NB4 (cell line): ENCODE results near the gene MCTP1.

ENCODE experiments used
- DNase-seq: peaks from one replicate; pipeline ENCODE4 v3.0.0; 2010; ENCODE audit warnings: low read depth
- H3K4me3 ChIP-seq: one replicate; pipeline ENCODE4 v1.5.1; 2011; ENCODE audit warnings: mild to moderate bottlenecking, low read depth, low read length, moderate library complexity
- MYC ChIP-seq: IDR thresholded peaks from 2 replicates; pipeline ENCODE4 v1.6.1; 2011; ENCODE audit warnings: low read depth, low read length
- POLR2A ChIP-seq: IDR thresholded peaks from 2 replicates; pipeline ENCODE4 v1.6.1; 2011; ENCODE audit warnings: mild to moderate bottlenecking; ENCODE audit not compliant: insufficient read length; ENCODE audit errors: extremely low read depth
- TF ChIP-seq, protein P1 (sequence below): IDR thresholded peaks from 2 replicates; pipeline ENCODE4 v1.6.1; 2011; ENCODE audit warnings: low read depth, low read length
- TF ChIP-seq, protein P2 (sequence below): IDR thresholded peaks from one replicate; pipeline ENCODE4 v1.5.1; 2012; ENCODE audit warnings: low read depth, low read length

MCTP1 gene

DNA sequence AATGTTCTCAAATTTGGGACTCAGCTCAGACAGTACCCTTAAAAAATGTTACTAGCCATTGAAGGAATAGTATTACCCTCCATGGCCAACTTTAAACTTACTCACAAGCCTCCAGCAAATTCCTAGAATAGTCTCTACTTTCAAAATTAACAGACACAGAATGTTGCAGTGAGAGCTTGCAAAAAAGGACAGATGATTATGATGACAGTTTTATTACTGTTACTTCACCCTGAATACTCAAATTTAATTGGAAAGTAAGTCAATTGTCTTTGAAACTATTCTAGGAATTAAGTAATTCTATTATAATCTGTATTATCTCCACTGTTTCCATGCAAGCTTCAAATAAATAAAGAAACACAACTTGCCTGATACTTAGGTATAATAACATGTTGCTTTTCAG is 378.1 kb downstream of the MCTP1 start:
- no peak for DNase-seq
- H3K4me3 ChIP-seq, result no peak overlapping the region
- TF ChIP-seq, protein P1, sequence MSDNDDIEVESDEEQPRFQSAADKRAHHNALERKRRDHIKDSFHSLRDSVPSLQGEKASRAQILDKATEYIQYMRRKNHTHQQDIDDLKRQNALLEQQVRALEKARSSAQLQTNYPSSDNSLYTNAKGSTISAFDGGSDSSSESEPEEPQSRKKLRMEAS, result no peak
- TF ChIP-seq POLR2A, result no peak
- TF ChIP-seq, protein P2, sequence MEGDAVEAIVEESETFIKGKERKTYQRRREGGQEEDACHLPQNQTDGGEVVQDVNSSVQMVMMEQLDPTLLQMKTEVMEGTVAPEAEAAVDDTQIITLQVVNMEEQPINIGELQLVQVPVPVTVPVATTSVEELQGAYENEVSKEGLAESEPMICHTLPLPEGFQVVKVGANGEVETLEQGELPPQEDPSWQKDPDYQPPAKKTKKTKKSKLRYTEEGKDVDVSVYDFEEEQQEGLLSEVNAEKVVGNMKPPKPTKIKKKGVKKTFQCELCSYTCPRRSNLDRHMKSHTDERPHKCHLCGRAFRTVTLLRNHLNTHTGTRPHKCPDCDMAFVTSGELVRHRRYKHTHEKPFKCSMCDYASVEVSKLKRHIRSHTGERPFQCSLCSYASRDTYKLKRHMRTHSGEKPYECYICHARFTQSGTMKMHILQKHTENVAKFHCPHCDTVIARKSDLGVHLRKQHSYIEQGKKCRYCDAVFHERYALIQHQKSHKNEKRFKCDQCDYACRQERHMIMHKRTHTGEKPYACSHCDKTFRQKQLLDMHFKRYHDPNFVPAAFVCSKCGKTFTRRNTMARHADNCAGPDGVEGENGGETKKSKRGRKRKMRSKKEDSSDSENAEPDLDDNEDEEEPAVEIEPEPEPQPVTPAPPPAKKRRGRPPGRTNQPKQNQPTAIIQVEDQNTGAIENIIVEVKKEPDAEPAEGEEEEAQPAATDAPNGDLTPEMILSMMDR, result no peak
- no peak for TF ChIP-seq MYC

DNA sequence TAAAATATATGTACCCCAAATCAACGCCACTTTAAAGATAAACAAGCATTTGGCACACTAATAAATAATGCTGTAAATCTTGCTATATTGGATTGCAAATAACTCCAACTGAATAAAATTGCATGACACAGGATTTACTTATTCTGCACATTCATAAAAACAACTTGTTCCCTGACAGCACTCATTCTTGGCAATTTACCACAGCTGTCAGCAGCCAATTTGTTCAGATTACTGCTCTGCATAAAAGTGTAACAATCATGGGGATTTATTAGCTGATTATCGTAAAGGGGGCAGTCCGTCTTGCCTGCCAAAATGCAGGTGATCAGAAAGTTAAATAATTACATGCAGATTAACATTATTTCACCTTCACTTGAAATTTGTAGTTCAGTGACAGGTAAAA is 381.2 kb downstream of the MCTP1 start:
- H3K4me3 ChIP-seq, result no peak overlapping the region
- DNase-seq, result no peak
- TF ChIP-seq POLR2A (no peak), MYC (no peak)

DNA sequence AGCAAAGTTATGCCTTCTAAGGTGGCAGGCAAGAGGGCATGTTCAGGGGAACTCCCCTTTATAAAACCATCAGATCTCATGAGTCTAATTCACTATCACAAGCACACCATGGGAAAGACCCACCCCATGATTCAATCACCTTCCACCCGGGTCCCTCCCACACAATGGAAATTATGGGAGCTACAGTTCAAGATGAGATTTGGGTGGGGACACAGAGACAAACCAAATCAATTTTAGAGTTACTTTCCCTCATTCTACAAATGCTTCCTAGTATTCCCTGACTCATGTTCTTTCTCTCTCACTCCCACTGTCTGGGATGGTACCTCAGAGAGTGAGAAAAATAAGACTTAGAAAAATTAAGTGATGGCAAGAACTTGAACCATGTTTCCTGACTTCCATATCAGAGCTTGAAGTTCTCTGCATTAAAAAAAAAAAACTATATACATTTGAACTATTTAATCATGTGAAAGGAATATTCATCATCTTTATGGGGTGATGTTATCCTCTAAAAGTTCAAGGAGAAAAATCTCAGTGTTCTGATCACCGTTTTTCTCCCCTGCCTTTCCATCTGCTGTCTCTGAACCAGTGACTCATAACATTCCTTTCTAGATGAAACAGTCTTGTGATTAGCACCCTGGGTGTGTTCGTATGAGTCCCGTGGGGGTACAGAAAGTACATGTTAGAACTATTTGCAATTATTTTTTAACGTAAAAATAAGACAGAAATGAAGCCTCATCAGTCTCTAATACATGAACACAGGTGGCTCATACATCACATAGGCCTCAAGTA is 383.5 kb downstream of the MCTP1 start:
- TF ChIP-seq, protein P2, result no peak
- TF ChIP-seq POLR2A, result no peak
- no peak for DNase-seq
- no peak overlapping the region for H3K4me3 ChIP-seq

DNA sequence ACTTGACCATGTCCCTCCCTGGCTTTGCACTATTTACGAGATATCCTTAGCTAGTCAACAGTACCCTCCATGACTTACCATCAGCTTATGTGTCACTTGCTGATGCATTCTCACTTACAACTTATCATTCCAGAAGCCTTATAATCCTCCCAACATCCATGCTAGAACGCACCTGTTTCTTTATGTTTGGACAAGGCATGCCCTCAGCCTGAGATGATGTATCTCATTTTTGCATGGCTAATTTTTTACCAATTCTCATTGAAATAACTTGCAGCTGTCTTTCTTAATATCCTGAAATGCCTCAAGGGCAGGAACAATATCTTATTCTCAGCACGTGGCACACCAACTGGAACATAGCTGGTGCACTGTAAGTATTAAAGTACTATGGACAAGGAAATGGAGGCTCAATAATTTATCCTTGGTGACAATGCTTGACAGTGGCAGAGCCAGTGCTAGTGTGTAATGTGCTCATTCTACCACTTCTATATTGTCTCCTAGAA is 384.8 kb downstream of the MCTP1 start:
- no peak overlapping the region for H3K4me3 ChIP-seq
- DNase-seq, result no peak
- TF ChIP-seq, protein P1, result no peak
- TF ChIP-seq, protein P2, result no peak
- TF ChIP-seq POLR2A (no peak), MYC (no peak)

DNA sequence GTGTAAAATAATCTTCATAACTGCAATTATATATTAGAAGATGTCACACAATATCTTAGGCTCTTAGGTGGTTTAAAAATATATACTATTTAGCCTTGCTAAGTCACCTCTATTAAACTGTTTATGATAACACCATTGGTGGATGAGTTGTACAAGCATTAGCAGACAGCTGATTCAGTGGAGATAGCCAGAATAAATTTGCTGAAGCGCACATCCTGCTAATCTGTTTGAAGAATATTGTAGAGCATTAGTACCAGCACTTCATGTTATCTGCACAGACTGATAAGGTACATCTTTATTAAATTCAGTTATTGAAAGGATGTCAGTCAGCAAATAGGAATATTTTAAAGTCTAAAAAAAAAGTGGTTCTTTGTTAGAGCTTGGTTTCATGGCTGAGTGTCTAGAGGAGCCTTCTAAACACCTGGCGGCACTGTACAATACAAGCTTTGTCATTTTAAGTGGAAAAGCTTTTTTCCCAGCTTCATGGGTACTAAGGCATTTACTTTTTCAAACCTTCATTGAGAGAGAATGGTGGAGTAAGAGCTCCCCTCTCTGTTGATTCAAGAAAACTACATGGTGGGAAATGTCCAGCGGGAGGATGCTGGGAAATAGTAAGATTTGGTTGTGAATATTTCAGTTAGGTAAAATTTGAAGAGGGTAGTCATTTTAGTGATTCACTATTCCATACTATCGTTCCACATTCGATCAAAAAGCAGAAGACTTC is 391.3 kb downstream of the MCTP1 start:
- no peak overlapping the region for H3K4me3 ChIP-seq
- TF ChIP-seq, protein P2, result no peak
- TF ChIP-seq MYC (no peak), POLR2A (no peak)
- TF ChIP-seq, protein P1, result no peak
- peak; percentile 15 for DNase-seq

DNA sequence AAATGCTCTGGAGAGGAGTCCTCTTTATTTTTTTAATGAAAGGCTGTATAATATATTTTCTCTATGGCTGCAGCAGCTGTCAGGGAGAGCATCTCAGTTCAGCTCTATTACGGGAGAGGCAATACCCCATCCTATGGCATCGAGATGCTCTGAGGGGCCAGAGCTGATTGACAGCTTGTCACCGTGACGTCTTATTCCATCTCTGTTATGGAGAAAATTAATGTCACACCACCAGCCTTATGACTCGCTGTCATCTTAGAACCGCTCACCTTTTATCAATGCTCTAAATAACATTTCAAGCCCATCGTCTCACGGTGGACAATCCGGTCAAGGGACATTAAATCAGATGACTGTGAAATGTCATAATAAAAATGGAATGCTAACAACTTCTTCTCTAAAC is 392.9 kb downstream of the MCTP1 start:
- H3K4me3 ChIP-seq, result no peak overlapping the region
- TF ChIP-seq, protein P1, result no peak
- TF ChIP-seq, protein P2, result no peak
- no peak for TF ChIP-seq POLR2A

More for the DNA sequence above, 392.9 kb downstream of the MCTP1 start:
- DNase-seq, result no peak
